ENCODE measurements around the gene FBXO36. TPM values are rescaled to one million over a fixed set of nuclear protein-coding genes. Genes with fewer than 3 reads are reported as not detected.

Gene FBXO36
- total and polyA plus RNA-seq, 2 of the 8 experiments (the other 6 are each of a cell fraction or from before 2014, with no cell fraction given): 3.4 TPM

GRCh38 chr2:229921101-229921891 is 1.0 kb upstream of the FBXO36 start (continued):
- TF ChIP-seq CBX8 (IDR thresholded peaks at IDR 0.05; ENCODE audit: borderline replicate concordance, low read depth, low read length) (no peak), SAP30 (IDR thresholded peaks at IDR 0.05; ENCODE audit: insufficient read depth, insufficient replicate concordance, low read length) (peak; percentile 73), YY1 (IDR thresholded peaks at IDR 0.05; ENCODE audit: low read depth, low read length) (no peak), CTBP2 (IDR thresholded peaks at IDR 0.05; ENCODE audit: borderline replicate concordance, insufficient read depth, insufficient read length, low read length) (no peak), HDAC2 (IDR thresholded peaks at IDR 0.05; ENCODE audit: borderline replicate concordance in 1 of 2, low read depth in 2 of 2, low read length in 2 of 2) (0 out of 4 replicates have a peak, but pooled peaks have one; percentile 28 to 52), EGR1 (IDR thresholded peaks at IDR 0.05; ENCODE audit: borderline replicate concordance, low read depth, low read length) (peak; percentile 90), TAF1 (IDR thresholded peaks at IDR 0.05; ENCODE audit: low read depth, low read length) (peak; percentile 26; the same call in 1 of the 2 replicates), HDAC6 (IDR thresholded peaks at IDR 0.05; ENCODE audit: low read depth, low read length) (no peak), MAX (IDR thresholded peaks at IDR 0.05) (no peak), BACH1 (IDR thresholded peaks at IDR 0.05; ENCODE audit: low read length) (no peak), SIN3A (conservative IDR thresholded peaks at IDR 0.05 in 1 of 2, IDR thresholded peaks at IDR 0.05 in 1 of 2; ENCODE audit: low read depth in 1 of 2, low read length in 2 of 2) (0 out of 4 replicates have a peak, but pooled peaks of 1 of the 2 experiments have one; percentile 30), ASH2L (IDR thresholded peaks at IDR 0.05; ENCODE audit: low read length) (peak; percentile 33), CBX5 (IDR thresholded peaks at IDR 0.05; ENCODE audit: low read depth, low read length) (no peak)
